Endothelial cell (in vitro differentiated cells): ENCODE data around the gene SGMS1. TPM values are rescaled to one million over a fixed set of nuclear protein-coding genes. Genes with fewer than 3 reads are reported as not detected.
"Not testable (repeated sequence)": the region's sequence is repeated elsewhere in the genome, so short reads cannot be mapped to it uniquely, and the experiment has no call there.

ENCODE experiments used
- DNase-seq: peaks from one replicate; pipeline ENCODE4 v3.0.0; 2021; ENCODE audit warnings: low spot score
- H3K27ac Mint-ChIP-seq: one replicate; pipeline ENCODE4 v1.8.0; 2021; ENCODE audit warnings: mixed read lengths, inconsistent platforms; ENCODE audit not compliant: unreplicated experiment
- H3K27me3 Mint-ChIP-seq: one replicate; pipeline ENCODE4 v1.8.0; 2021; ENCODE audit warnings: mild to moderate bottlenecking, moderate library complexity, mixed read lengths, inconsistent platforms; ENCODE audit not compliant: unreplicated experiment
- H3K36me3 Mint-ChIP-seq: one replicate; pipeline ENCODE4 v1.8.0; 2021; ENCODE audit warnings: mild to moderate bottlenecking, low read depth, mixed read lengths, inconsistent platforms; ENCODE audit not compliant: unreplicated experiment
- H3K4me1 Mint-ChIP-seq: one replicate; pipeline ENCODE4 v1.8.0; 2021; ENCODE audit warnings: mild to moderate bottlenecking, mixed read lengths, inconsistent platforms; ENCODE audit not compliant: unreplicated experiment
- H3K4me3 Mint-ChIP-seq: one replicate; pipeline ENCODE4 v1.8.0; 2021; ENCODE audit warnings: mild to moderate bottlenecking, mixed read lengths, inconsistent platforms; ENCODE audit not compliant: unreplicated experiment
- H3K9me3 Mint-ChIP-seq: one replicate; pipeline ENCODE4 v1.8.0; 2021; ENCODE audit warnings: mixed read lengths, inconsistent platforms; ENCODE audit not compliant: unreplicated experiment
- CTCF ChIP-seq: fragments of 200-600 bp; sonication (generic); IDR thresholded peaks from one replicate; pipeline ENCODE4 v1.5.0; 2021; ENCODE audit warnings: antibody characterized with exemption; ENCODE audit not compliant: unreplicated experiment
- total RNA-seq: library from RNA; stranded (reverse); fragmentation: NEBNext Ultra II Directional; extraction: Animal tissue kit (Norgen Biotek cat#: 25700); gene quantifications from one replicate; pipeline ENCODE4 v1.2.1, GENCODE V29; 2021; ENCODE audit not compliant: unreplicated experiment

The SGMS1 gene
- total RNA-seq, 1 donor from 2014 or later = 12.4 TPM

- Mint-ChIP-seq H3K4me1 (peaks cover 37% of the 10 kb centered on the region), H3K36me3 (no peaks in the 10 kb centered on the region), H3K9me3 (no peaks in the 10 kb centered on the region), H3K27me3 (no peaks in the 10 kb centered on the region), H3K27ac (no peak overlapping the region), H3K4me3 (no peak overlapping the region)
- no peak for DNase-seq
- TF ChIP-seq CTCF = no peak
These were observed 48.1 kb downstream of the SGMS1 start for GRCh38 chr10:50575477-50576244.

GRCh38 chr10:50574931-50575330, 48.8 kb downstream of the SGMS1 start:
- no peak for DNase-seq
- H3K9me3 Mint-ChIP-seq = no peaks in the 10 kb centered on the region
- no peak overlapping the region for H3K4me3 Mint-ChIP-seq
- H3K27ac Mint-ChIP-seq = no peak overlapping the region
- H3K27me3 Mint-ChIP-seq = no peaks in the 10 kb centered on the region
- no peak for TF ChIP-seq CTCF
- no peaks in the 10 kb centered on the region for H3K36me3 Mint-ChIP-seq
- H3K4me1 Mint-ChIP-seq = peaks cover 29% of the 10 kb centered on the region

- Mint-ChIP-seq H3K9me3 (no peaks in the 10 kb centered on the region), H3K4me3 (no peak overlapping the region), H3K4me1 (peaks cover 23% of the 10 kb centered on the region), H3K27me3 (no peaks in the 10 kb centered on the region), H3K27ac (no peak overlapping the region), H3K36me3 (no peaks in the 10 kb centered on the region)
- peak; percentile 74 for TF ChIP-seq CTCF
- no peak for DNase-seq
These were observed 49.5 kb downstream of the SGMS1 start for GRCh38 chr10:50574305-50574704.

GRCh38 chr10:50572017-50572491, 51.7 kb downstream of the SGMS1 start:
- no peaks in the 10 kb centered on the region for H3K36me3 Mint-ChIP-seq
- peaks cover 2% of the 10 kb centered on the region for H3K27me3 Mint-ChIP-seq
- H3K27ac Mint-ChIP-seq = no peak overlapping the region
- TF ChIP-seq CTCF = no peak
- H3K4me3 Mint-ChIP-seq = no peak overlapping the region
- no peaks in the 10 kb centered on the region for H3K9me3 Mint-ChIP-seq
- H3K4me1 Mint-ChIP-seq = peaks cover 8% of the 10 kb centered on the region
- DNase-seq = no peak

GRCh38 chr10:50568750-50569149, 55.0 kb downstream of the SGMS1 start:
- H3K9me3 Mint-ChIP-seq, DNase-seq, H3K4me1 Mint-ChIP-seq, H3K4me3 Mint-ChIP-seq, H3K27me3 Mint-ChIP-seq, H3K36me3 Mint-ChIP-seq, H3K27ac Mint-ChIP-seq: not testable (repeated sequence)
